ENCODE results near the gene RETREG1.

The RETREG1 gene

DNA sequence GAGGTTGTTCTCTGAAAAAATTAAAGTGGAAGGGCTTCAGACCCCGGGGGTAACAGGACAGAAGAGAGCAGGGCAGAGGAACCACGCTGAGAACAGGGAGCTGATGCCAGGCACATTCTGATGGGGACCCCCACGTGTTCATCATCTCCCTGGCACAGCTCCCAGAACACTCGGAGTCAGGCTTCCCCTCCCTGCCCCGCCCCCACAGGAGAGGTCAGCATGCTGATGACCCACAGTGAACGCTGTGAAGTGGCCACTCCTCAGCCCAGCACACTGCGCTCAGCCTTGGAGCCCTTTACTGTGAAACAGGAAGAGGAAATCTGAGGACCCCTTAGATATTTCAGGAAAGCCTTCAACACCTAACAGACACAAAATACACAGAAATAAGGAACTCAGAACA lies 16.4 kb downstream of the RETREG1 start:
- no peaks in the 10 kb centered on the region for H3K9me3 ChIP-seq (ENCODE audit: severe bottlenecking)
- H3K36me3 ChIP-seq = no peaks in the 10 kb centered on the region
- H3K27me3 ChIP-seq (ENCODE audit: insufficient read depth, low read depth, severe bottlenecking) = no peaks in the 10 kb centered on the region
- TF ChIP-seq CTCF (IDR thresholded peaks at IDR 0.05; ENCODE audit: low read depth, low read length) = no peak
- no peak overlapping the region for H3K27ac ChIP-seq
- H3K4me3 ChIP-seq (ENCODE audit: low read depth, low read length) = no peak overlapping the region
- no peak for DNase-seq

- no peak for DNase-seq
- TF ChIP-seq CTCF (IDR thresholded peaks at IDR 0.05; ENCODE audit: low read depth, low read length) = no peak
- no peak overlapping the region for H3K4me3 ChIP-seq (ENCODE audit: low read depth, low read length)
- H3K27ac ChIP-seq = no peak overlapping the region
- H3K9me3 ChIP-seq (ENCODE audit: severe bottlenecking) = no peaks in the 10 kb centered on the region
- H3K27me3 ChIP-seq (ENCODE audit: insufficient read depth, low read depth, severe bottlenecking) = no peaks in the 10 kb centered on the region
- no peaks in the 10 kb centered on the region for H3K36me3 ChIP-seq
These were observed 18.7 kb downstream of the RETREG1 start for GRCh38 chr5:16597946-16598694.

DNA sequence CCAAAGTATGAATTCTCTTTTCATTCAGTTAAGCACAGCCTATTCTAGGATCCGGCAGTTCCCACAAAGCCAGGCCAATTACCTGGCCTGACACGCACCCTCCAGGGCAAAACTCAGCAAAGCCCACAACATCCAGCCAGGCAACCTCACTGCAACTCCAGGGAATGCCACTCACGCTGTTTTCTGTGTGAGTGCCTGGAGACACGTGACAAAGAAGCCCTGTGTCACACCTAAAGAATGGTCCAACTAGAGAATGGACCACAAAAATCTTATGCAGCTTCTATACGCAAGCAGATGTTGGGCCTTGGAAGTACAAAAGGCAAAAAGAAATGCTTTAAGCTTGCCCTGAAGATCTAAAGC lies 20.2 kb downstream of the RETREG1 start:
- no peaks in the 10 kb centered on the region for H3K27me3 ChIP-seq (ENCODE audit: insufficient read depth, low read depth, severe bottlenecking)
- no peaks in the 10 kb centered on the region for H3K36me3 ChIP-seq
- TF ChIP-seq CTCF (IDR thresholded peaks at IDR 0.05; ENCODE audit: low read depth, low read length) = no peak
- H3K27ac ChIP-seq = no peak overlapping the region
- no peaks in the 10 kb centered on the region for H3K9me3 ChIP-seq (ENCODE audit: severe bottlenecking)
- H3K4me3 ChIP-seq (ENCODE audit: low read depth, low read length) = no peak overlapping the region
- no peak for DNase-seq

GRCh38 chr5:16595881-16596580 lies 20.8 kb downstream of the RETREG1 start:
- no peak for TF ChIP-seq CTCF (IDR thresholded peaks at IDR 0.05; ENCODE audit: low read depth, low read length)
- Histone ChIP-seq H3K9me3 (ENCODE audit: severe bottlenecking) (no peaks in the 10 kb centered on the region), H3K27me3 (ENCODE audit: insufficient read depth, low read depth, severe bottlenecking) (no peaks in the 10 kb centered on the region), H3K4me3 (ENCODE audit: low read depth, low read length) (no peak overlapping the region), H3K36me3 (no peaks in the 10 kb centered on the region), H3K27ac (no peak overlapping the region)
- no peak for DNase-seq

GRCh38 chr5:16593628-16594027 lies 23.2 kb downstream of the RETREG1 start:
- no peak for DNase-seq
- no peak for TF ChIP-seq CTCF (IDR thresholded peaks at IDR 0.05; ENCODE audit: low read depth, low read length)
- H3K4me3 ChIP-seq (ENCODE audit: low read depth, low read length) = no peak overlapping the region
- H3K9me3 ChIP-seq (ENCODE audit: severe bottlenecking) = no peaks in the 10 kb centered on the region
- no peak overlapping the region for H3K27ac ChIP-seq
- H3K36me3 ChIP-seq = no peaks in the 10 kb centered on the region
- H3K27me3 ChIP-seq (ENCODE audit: insufficient read depth, low read depth, severe bottlenecking) = no peaks in the 10 kb centered on the region

All from WERI-Rb-1 (cell line).